HEK293 (cell line): ENCODE data around the gene NAPSA.

Experiments used
- CTCF ChIA-PET: fragments of 350-600 bp; formaldehyde crosslinking; extraction: SDS; loops from one replicate; lab custom pipeline; 2021; ENCODE audit warnings: antibody characterized with exemption; lab: Yijun Ruan, JAX
- POLR2A ChIA-PET: fragments of 300-600 bp; formaldehyde crosslinking; extraction: SDS; loops from one replicate; lab custom pipeline; 2020; ENCODE audit warnings: antibody characterized with exemption, inconsistent platforms; lab: Yijun Ruan, JAX
- H3K27ac ChIP-seq: fragments of 200-500 bp; sonication (Bioruptor generic); 2 replicates; pipeline ENCODE4 v1.5.1; 2014; ENCODE audit warnings: low read depth, low read length, control low read depth, inconsistent platforms; ENCODE audit errors: extremely low read depth
- H3K36me3 ChIP-seq, 2 experiments: fragments of 200-500 bp in 1 of 2; sonication (Bioruptor generic) in 1 of 2; 1 replicate in 1 of 2; 2 replicates in 1 of 2; pipeline ENCODE4 v1.5.1; 2014 to 2017; ENCODE audit warnings: inconsistent platforms in 2 of 2, low read length in 2 of 2; ENCODE audit not compliant: control insufficient read depth in 2 of 2, insufficient read depth in 1 of 2
- H3K4me1 ChIP-seq: fragments of 200-500 bp; sonication (Bioruptor generic); 2 replicates; pipeline ENCODE4 v1.5.1; 2014; ENCODE audit warnings: mild to moderate bottlenecking, low read length, inconsistent platforms; ENCODE audit not compliant: control insufficient read depth, insufficient read depth
- H3K4me3 ChIP-seq: 2 replicates; pipeline ENCODE4 v1.5.1; 2011; ENCODE audit warnings: low read depth, mild to moderate bottlenecking, control low read depth, low read length, moderate library complexity
- H3K9me3 ChIP-seq: fragments of 200-500 bp; sonication (Bioruptor generic); 2 replicates; pipeline ENCODE4 v1.5.1; 2014; ENCODE audit warnings: low read depth, low read length, inconsistent platforms; ENCODE audit not compliant: control insufficient read depth, insufficient read depth
- CTCF ChIP-seq: fragments of 450-650 bp; formaldehyde crosslinking; IDR thresholded peaks from 2 replicates; pipeline ENCODE4 v1.5.1; 2016; ENCODE audit warnings: missing biosample characterization, missing genetic modification characterization
- HOXC10 ChIP-seq: sonication (generic); formaldehyde crosslinking; IDR thresholded peaks from 2 replicates; pipeline ENCODE4 v1.8.1; 2023; ENCODE audit warnings: mild to moderate bottlenecking, missing genetic modification reagents
- KLF10 ChIP-seq: fragments of 450-650 bp; IDR thresholded peaks from 2 replicates; pipeline ENCODE4 v1.5.1; 2018; ENCODE audit warnings: missing biosample characterization, mild to moderate bottlenecking, missing genetic modification characterization
- MEIS1 ChIP-seq: sonication (generic); formaldehyde crosslinking; IDR thresholded peaks from 2 replicates; pipeline ENCODE4 v1.8.1; 2022; ENCODE audit warnings: missing genetic modification reagents, mild to moderate bottlenecking, borderline replicate concordance
- YY2 ChIP-seq: fragments of 450-650 bp; formaldehyde crosslinking; IDR thresholded peaks from 2 replicates; pipeline ENCODE4 v1.5.1; 2016; ENCODE audit warnings: missing biosample characterization, missing genetic modification characterization
- ZBTB11 ChIP-seq: fragments of 450-650 bp; formaldehyde crosslinking; conservative IDR thresholded peaks from 2 replicates; pipeline ENCODE4 v1.5.1; 2016; ENCODE audit warnings: low read depth, missing biosample characterization, missing genetic modification characterization
- ZBTB26 ChIP-seq: fragments of 450-650 bp; formaldehyde crosslinking; optimal IDR thresholded peaks from 2 replicates; pipeline ENCODE3; 2016; ENCODE audit warnings: missing biosample characterization, mild to moderate bottlenecking, missing genetic modification characterization
- ZFHX2 ChIP-seq: fragments of 450-650 bp; formaldehyde crosslinking; conservative IDR thresholded peaks from 2 replicates; pipeline ENCODE4 v1.5.1; 2016; ENCODE audit warnings: missing biosample characterization, missing genetic modification characterization
- ZNF274 ChIP-seq, 2 experiments: fragments of 200-500 bp in 1 of 2; fragments of 450-650 bp in 1 of 2; sonication (Bioruptor generic) in 1 of 2; formaldehyde crosslinking in 1 of 2; IDR thresholded peaks; 2 replicates each; pipeline versions ENCODE4 v1.5.1 to v1.6.1; 2014 to 2016; ENCODE audit warnings: borderline replicate concordance in 1 of 2, inconsistent platforms in 1 of 2, low read length in 1 of 2, missing biosample characterization in 1 of 2, missing genetic modification characterization in 1 of 2
- ZNF391 ChIP-seq: fragments of 450-650 bp; formaldehyde crosslinking; IDR thresholded peaks from 2 replicates; pipeline ENCODE4 v1.5.1; 2016; ENCODE audit warnings: low read depth, missing biosample characterization, missing genetic modification characterization, borderline replicate concordance
- ZNF398 ChIP-seq: fragments of 450-650 bp; formaldehyde crosslinking; IDR thresholded peaks from 2 replicates; pipeline ENCODE4 v1.5.1; 2017; ENCODE audit warnings: missing biosample characterization, missing genetic modification characterization
- ZNF544 ChIP-seq: fragments of 450-650 bp; formaldehyde crosslinking; IDR thresholded peaks from 2 replicates; pipeline ENCODE4 v1.5.0; 2017; ENCODE audit warnings: missing biosample characterization, missing genetic modification characterization
- ZNF560 ChIP-seq: fragments of 450-650 bp; formaldehyde crosslinking; IDR thresholded peaks from 2 replicates; pipeline ENCODE4 v1.5.1; 2017; ENCODE audit warnings: missing biosample characterization, missing genetic modification characterization, borderline replicate concordance
- ZNF624 ChIP-seq: fragments of 450-650 bp; formaldehyde crosslinking; IDR thresholded peaks from 2 replicates; pipeline ENCODE4 v1.5.1; 2017; ENCODE audit warnings: missing biosample characterization, missing genetic modification characterization
- ZNF777 ChIP-seq: fragments of 450-650 bp; formaldehyde crosslinking; IDR thresholded peaks from 2 replicates; pipeline ENCODE4 v1.5.1; 2017; ENCODE audit warnings: missing biosample characterization, missing genetic modification characterization, borderline replicate concordance
- ZNF837 ChIP-seq: fragments of 450-650 bp; formaldehyde crosslinking; IDR thresholded peaks from 2 replicates; pipeline ENCODE4 v1.5.1; 2016; ENCODE audit warnings: missing biosample characterization, missing genetic modification characterization

NAPSA gene

GRCh38 chr19:50328224-50328872, 37.1 kb downstream of the NAPSA start:
- POLR2A ChIA-PET, result interaction anchor here (0.6 to 2.7 kb wide), 15 partner anchors 13 to 467 kb away, joined by 3 to 9 read pairs (median 5); partner anchors contain the start of genes JOSD2, MYH14 and NR1H2
- CTCF ChIA-PET, result interaction anchor here (0.5 to 1.8 kb wide), 10 partner anchors 10 to 186 kb away, joined by 3 to 11 read pairs (median 4); no protein-coding TSS in a partner anchor
- H3K4me3 ChIP-seq, result peak overlapping the region; percentile 25
- peak overlapping the region; percentile 32; the same call in 1 of the 2 replicates for H3K27ac ChIP-seq
- H3K36me3 ChIP-seq, result peaks cover 0 to 4% of the 10 kb centered on the region in 2 experiments; a peak in 1 of 3 replicates
- H3K9me3 ChIP-seq, result no peaks in the 10 kb centered on the region
- TF ChIP-seq ZNF544 (tag by site-specific recombination), result no peak
- peak; percentile 59; the same call in 1 of the 2 replicates for TF ChIP-seq CTCF
- no peak for TF ChIP-seq ZBTB11
- 0 out of 2 replicates have a peak, but pooled peaks have one; percentile 18 for TF ChIP-seq YY2 (tag by site-specific recombination)
- peak; percentile 78 for TF ChIP-seq ZNF560 (tag by site-specific recombination)
- 0 out of 2 replicates have a peak, but pooled peaks have one; percentile 47 for TF ChIP-seq HOXC10 (CRISPR knock-in tag)
- TF ChIP-seq ZNF624 (tag by site-specific recombination), result no peak
- TF ChIP-seq ZNF777, result peak; percentile 95
- no peak for TF ChIP-seq ZNF837 (tag by site-specific recombination)
- TF ChIP-seq ZBTB26, result peak; percentile 59
- TF ChIP-seq ZNF391, result peak; percentile 23; the same call in 1 of the 2 replicates
- TF ChIP-seq ZFHX2 (tag by site-specific recombination), result peak; percentile 54; the same call in 1 of the 2 replicates
- no peak for TF ChIP-seq KLF10 (tag by site-specific recombination)
- peak; percentile 27; the same call in 1 of the 2 replicates for TF ChIP-seq ZNF398 (tag by site-specific recombination)
- no peak for TF ChIP-seq ZNF274 (IDR thresholded peaks at IDR 0.05; ENCODE audit: low read length)
- no peak for TF ChIP-seq ZNF274 (tag by site-specific recombination; IDR thresholded peaks at IDR 0.05; ENCODE audit: borderline replicate concordance)
- no peak for TF ChIP-seq MEIS1
- H3K4me1 ChIP-seq, result peaks cover 13% of the 10 kb centered on the region
